GM18909 (cell line): ENCODE results near the gene ANKRD11.

Experiments
- ATAC-seq: cut with Tn5 transposase; IDR thresholded peaks from one replicate; pipeline ENCODE4 v1.9.1; 2021; ENCODE audit warnings: mild to moderate bottlenecking; ENCODE audit not compliant: unreplicated experiment, poor library complexity

Gene ANKRD11

GRCh38 chr16:89357055-89357816 is 133.1 kb downstream of the ANKRD11 start:
- no peak for ATAC-seq

- ATAC-seq, result no peak
Observed at GRCh38 chr16:89355686-89356085, 134.7 kb downstream of the ANKRD11 start.

GRCh38 chr16:89355007-89355406 is 135.4 kb downstream of the ANKRD11 start:
- ATAC-seq, result no peak

GRCh38 chr16:89354325-89354724 is 136.0 kb downstream of the ANKRD11 start:
- no peak for ATAC-seq

GRCh38 chr16:89352091-89352681 is 138.2 kb downstream of the ANKRD11 start:
- ATAC-seq, result no peak

GRCh38 chr16:89351645-89352044 is 138.7 kb downstream of the ANKRD11 start:
- ATAC-seq, result no peak

- no peak for ATAC-seq
Observed at GRCh38 chr16:89350701-89351380, 139.5 kb downstream of the ANKRD11 start.

- ATAC-seq, result no peak
Observed at GRCh38 chr16:89349947-89350633, 140.3 kb downstream of the ANKRD11 start.

GRCh38 chr16:89347807-89348206 is 142.6 kb downstream of the ANKRD11 start:
- no peak for ATAC-seq

GRCh38 chr16:89346869-89347268 is 143.5 kb downstream of the ANKRD11 start:
- ATAC-seq, result no peak

- no peak for ATAC-seq
Observed at GRCh38 chr16:89345642-89346150, 144.7 kb downstream of the ANKRD11 start.

- no peak for ATAC-seq
Observed at GRCh38 chr16:89344846-89345611, 145.3 kb downstream of the ANKRD11 start.

- no peak for ATAC-seq
Observed at GRCh38 chr16:89344458-89344834, 145.9 kb downstream of the ANKRD11 start.

GRCh38 chr16:89343501-89344457 is 146.6 kb downstream of the ANKRD11 start:
- ATAC-seq, result no peak

GRCh38 chr16:89341697-89342694 is 148.4 kb downstream of the ANKRD11 start:
- ATAC-seq, result no peak

GRCh38 chr16:89341279-89341678 is 149.1 kb downstream of the ANKRD11 start:
- ATAC-seq, result no peak

- no peak for ATAC-seq
Observed at GRCh38 chr16:89338863-89339262, 151.5 kb downstream of the ANKRD11 start.

GRCh38 chr16:89337965-89338364 is 152.4 kb downstream of the ANKRD11 start:
- no peak for ATAC-seq
